Esophagus muscularis mucosa (tissue), 3 donors: ENCODE data around the gene MLF2.

Experiments used
- CTCF ChIP-seq, 3 experiments: fragments of 200-600 bp in 2 of 3; fragments of 450-650 bp in 1 of 3; sonication (generic) in 2 of 3; IDR thresholded peaks; one replicate each; pipeline ENCODE4 v1.5.1; 2017 to 2019; ENCODE audit warnings: antibody characterized with exemption in 3 of 3, mild to moderate bottlenecking in 2 of 3, moderate library complexity in 1 of 3
- POLR2AphosphoS5 ChIP-seq, 2 donors: sonication (generic); formaldehyde crosslinking; IDR thresholded peaks; one replicate each; pipeline ENCODE4 v1.6.1; 2017; ENCODE audit warnings: antibody characterized with exemption in 2 of 2

- TF ChIP-seq POLR2AphosphoS5 (IDR thresholded peaks at IDR 0.05) (no peak), CTCF (IDR thresholded peaks at IDR 0.05) (no peak)
These were observed 5.7 kb upstream of the MLF2 start for GRCh38 chr12:6758506-6759095.
